ENCODE measurements around the gene RBMS3.

GRCh38 chr3:29279286-29279685 is 1.6 kb upstream of the RBMS3 start:
- TF ChIP-seq CTCF (IDR thresholded peaks at IDR 0.05) = no peak
- no peak for TF ChIP-seq POLR2AphosphoS5 (IDR thresholded peaks at IDR 0.05)
- no peak for TF ChIP-seq POLR2A (IDR thresholded peaks at IDR 0.05)
